HG02798 (cell line): ENCODE results near the gene SOX11.
A peak's percentile ranks its signal among the peaks of the same experiment; 100 is the strongest.

Experiments used
- ATAC-seq: cut with Tn5 transposase; IDR thresholded peaks from one replicate; pipeline ENCODE4 v1.9.1; 2021; ENCODE audit warnings: mild to moderate bottlenecking; ENCODE audit not compliant: unreplicated experiment, poor library complexity

The SOX11 gene

DNA sequence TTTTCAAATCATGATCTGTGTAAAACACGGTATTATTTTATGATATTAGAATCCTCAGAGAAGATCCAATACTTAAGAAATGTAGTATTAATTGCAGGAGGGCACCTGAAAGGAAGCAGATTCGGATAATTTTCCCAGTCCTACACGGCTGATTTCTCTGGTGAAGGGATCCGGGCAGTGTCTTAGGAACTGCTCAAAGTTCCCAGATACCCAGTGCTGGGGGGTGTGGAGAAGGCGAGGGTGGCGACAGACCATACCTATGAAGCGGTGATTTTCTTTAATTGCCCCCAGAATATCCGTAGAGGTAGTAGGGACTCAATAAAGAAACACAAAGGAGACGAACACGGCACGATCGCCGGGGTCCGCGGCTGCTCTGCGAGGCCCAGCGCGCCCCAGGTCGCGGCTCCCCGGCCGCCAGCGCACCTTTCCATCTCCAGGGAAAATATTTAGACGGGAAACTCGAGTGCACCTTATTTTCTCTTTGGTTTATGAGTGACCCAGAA, 1.4 kb upstream of the SOX11 start:
- no peak for ATAC-seq

DNA sequence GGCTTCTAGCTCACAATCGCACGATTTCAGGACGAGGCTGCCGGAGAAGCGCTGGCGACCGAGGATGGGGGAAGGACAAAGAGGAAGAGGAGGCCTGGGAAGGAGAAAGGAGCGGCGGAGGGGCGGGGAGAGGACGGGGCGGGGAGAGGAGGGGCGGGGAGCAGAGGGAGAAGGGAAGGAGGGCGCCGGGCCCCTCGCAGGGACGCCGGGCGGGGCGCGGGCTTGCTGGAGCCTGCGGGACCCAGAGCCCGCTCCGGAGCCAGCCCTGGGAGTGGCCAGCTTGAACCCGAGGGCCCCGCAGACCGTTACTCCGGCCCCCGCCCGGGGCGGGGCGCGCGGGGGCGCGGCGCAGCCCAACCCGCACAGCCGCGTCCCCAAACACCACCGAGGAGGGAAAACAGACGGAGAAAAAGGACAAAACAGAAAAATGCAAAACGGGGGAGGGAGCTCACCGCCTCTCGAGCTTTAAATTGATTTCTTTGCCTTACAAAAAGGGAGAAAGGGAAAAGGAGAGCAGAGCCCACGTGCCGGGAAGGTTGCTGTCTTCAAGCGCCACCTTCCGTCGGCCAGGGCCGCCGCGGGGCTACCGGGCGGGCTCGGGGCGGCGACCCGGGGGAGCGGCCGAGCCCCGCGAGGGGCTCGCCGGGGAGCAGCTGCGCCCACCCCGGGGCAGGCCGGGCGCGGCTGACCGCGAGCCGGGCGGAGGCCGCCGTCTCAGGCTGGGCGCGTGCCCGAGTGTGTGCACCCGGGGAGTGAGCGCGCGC, 781 bp upstream of the SOX11 start:
- no peak for ATAC-seq

DNA sequence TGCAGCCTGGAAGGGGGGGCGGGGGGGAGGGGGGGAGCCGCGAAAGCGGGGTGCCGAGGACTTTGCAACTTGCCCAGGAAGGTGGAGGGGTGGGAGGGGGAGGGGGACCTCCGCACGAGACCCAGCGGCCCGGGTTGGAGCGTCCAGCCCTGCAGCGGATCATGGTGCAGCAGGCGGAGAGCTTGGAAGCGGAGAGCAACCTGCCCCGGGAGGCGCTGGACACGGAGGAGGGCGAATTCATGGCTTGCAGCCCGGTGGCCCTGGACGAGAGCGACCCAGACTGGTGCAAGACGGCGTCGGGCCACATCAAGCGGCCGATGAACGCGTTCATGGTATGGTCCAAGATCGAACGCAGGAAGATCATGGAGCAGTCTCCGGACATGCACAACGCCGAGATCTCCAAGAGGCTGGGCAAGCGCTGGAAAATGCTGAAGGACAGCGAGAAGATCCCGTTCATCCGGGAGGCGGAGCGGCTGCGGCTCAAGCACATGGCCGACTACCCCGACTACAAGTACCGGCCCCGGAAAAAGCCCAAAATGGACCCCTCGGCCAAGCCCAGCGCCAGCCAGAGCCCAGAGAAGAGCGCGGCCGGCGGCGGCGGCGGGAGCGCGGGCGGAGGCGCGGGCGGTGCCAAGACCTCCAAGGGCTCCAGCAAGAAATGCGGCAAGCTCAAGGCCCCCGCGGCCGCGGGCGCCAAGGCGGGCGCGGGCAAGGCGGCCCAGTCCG, 540 bp downstream of the SOX11 start:
- ATAC-seq: no peak

DNA sequence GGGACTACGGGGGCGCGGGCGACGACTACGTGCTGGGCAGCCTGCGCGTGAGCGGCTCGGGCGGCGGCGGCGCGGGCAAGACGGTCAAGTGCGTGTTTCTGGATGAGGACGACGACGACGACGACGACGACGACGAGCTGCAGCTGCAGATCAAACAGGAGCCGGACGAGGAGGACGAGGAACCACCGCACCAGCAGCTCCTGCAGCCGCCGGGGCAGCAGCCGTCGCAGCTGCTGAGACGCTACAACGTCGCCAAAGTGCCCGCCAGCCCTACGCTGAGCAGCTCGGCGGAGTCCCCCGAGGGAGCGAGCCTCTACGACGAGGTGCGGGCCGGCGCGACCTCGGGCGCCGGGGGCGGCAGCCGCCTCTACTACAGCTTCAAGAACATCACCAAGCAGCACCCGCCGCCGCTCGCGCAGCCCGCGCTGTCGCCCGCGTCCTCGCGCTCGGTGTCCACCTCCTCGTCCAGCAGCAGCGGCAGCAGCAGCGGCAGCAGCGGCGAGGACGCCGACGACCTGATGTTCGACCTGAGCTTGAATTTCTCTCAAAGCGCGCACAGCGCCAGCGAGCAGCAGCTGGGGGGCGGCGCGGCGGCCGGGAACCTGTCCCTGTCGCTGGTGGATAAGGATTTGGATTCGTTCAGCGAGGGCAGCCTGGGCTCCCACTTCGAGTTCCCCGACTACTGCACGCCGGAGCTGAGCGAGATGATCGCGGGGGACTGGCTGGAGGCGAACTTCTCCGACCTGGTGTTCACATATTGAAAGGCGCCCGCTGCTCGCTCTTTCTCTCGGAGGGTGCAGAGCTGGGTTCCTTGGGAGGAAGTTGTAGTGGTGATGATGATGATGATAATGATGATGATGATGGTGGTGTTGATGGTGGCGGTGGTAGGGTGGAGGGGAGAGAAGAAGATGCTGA, 1.4 kb downstream of the SOX11 start:
- no peak for ATAC-seq

DNA sequence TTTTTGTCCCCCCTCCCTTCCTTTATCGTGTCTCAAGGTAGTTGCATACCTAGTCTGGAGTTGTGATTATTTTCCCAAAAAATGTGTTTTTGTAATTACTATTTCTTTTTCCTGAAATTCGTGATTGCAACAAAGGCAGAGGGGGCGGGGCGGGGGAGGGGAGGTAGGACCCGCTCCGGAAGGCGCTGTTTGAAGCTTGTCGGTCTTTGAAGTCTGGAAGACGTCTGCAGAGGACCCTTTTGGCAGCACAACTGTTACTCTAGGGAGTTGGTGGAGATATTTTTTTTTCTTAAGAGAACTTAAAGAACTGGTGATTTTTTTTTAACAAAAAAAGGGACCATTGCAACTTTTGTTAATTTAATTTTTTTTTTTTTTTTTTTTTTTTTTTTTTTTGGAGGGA, 2.1 kb downstream of the SOX11 start:
- ATAC-seq: no peak

DNA sequence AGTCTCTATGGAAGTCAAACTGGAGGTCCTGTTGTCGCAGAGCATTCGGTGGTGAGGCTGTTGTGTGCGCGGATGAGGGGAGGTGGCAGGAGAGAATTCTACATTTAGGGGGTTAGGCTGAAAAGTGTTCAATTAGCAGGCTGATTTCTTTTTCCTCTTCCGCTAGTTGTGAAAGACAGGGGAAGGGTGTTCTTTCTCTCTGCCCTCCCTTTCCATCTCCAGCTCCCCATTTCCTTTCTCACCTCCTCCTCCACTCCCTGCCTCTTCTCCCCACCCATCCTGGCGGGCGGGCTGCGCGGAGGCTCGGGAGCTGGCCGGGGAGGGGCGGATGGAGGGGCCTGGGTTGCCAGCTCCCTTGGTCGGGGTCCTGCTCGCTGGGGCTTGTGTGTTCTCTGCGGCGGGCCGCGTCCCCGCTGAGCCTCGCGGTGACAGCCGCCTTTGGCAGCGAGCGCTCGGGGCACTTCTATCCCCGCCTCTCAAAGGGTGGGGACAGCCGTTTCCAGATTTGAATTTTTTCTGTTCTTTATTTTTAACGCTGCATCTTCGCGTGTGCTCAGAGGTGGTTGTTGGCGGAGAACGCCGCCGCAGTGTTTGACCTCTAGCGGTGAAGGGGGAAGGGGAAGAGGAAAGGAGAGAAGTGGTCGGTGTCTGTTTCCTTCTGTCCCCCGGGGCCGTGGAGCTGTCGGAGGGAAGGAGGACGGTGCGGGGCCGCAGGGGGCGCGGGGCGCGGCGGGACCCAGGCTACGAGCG, 3.6 kb downstream of the SOX11 start:
- ATAC-seq: peak; percentile 63

DNA sequence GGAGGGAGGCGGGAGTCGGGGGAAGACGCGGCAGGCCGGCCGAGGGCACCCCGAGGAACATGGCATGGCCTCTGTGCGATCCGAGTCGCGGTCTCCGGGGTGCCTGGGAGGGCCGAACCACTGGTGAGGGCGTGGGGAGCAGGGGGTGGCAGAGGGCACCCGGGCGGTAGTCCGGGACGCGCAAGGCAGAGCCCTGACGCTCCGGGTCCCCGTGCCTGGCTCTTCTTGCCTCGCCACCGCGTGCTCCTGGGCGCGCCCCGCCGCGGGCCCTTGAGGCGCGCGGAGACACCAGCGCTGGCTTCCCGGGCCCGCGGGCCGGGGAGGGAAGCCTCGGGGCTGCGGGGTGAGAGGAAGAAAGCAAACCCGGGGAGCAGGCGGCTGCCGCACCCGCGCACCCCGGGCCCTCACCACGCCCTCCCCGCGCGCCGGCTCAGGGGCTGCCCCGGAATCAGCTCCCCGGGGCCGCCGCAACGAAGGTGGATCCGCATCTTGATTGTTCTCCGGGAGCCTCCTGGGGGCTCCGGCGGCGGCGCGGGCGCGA, 4.3 kb downstream of the SOX11 start:
- peak; percentile 42 for ATAC-seq

DNA sequence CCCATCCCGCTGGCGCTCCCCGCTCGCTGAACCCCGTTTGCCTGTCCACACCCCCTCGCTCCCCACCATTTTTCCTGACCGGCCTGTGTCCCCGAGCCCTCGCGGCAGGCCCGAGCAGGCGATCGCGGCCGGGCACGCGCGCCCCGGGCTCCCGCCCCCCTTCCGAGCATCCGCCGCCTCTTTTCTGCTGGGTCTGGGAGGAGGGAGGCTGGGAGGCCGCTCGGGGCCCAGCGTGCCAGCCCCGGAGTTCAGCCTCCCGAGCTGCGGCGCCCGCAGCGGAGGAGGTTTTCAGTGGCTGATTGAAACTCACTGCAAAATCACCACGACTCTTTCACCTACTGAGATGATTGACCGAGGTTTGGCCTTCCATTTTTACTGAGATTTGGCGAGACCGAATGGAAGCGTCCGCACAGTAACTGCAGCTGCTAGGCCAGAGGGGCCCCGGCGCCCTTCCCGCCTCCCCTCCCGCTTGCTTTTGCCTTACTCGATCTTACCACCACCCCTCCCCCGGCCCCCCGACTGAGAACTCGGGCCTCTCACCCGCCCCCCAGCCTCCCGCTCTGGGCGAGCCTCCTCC, 4.8 kb downstream of the SOX11 start:
- peak; percentile 55 for ATAC-seq

DNA sequence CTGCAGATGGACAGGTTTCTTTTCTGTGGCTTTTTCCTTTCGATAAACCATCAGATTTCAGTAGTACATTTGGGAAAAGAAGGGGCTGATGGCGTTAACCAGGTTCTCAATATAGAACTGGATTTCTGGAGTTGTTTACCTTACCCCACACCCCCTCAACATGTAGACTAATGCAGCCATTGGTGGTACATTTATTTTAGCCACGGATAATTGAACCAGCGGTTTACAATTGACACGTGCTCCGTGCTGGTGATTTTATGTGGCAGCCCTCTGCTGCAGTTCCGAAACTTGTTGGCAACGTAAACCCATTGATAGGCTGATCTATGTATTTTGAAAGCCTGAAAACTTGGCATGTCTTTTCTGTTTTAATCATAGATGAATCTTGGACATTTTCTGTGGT, 5.4 kb downstream of the SOX11 start:
- no peak for ATAC-seq

DNA sequence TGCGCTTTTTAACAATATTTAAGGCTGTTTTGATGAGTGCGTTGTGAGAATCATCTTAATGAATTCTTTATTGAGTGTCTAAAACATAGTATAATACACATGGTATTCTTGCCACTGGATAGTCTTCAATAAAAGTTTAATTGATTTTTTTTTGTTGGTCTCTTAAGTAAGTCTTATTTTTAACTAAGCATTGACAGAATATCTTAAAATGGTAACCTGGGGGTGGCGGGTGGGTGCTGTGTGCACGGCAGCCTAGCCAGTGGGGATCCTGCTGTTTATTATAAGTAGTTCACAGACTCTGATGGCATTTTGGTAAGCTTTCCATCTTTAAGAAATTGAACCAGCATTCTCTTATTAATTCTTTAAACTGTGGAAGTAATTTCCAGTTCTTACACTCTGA, 6.0 kb downstream of the SOX11 start:
- no peak for ATAC-seq

DNA sequence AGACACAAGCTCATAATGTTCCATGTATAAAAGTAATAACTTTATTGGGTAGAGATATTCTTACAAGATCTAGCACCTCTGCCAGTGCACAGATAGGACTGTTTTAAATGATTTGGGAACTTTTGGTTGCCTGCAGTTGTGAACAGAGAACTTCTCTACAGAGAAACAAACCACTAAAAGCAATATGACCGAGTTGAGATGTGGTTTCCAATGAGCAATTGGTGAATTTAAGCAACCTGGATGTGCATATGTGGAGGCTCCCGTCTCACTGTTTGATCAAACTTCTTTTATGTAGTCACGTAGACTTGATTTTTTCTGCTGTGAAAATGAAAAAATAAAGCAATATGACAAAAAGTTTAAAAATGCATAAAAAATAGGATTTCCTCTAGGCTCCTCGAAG, 7.8 kb downstream of the SOX11 start:
- ATAC-seq: no peak

DNA sequence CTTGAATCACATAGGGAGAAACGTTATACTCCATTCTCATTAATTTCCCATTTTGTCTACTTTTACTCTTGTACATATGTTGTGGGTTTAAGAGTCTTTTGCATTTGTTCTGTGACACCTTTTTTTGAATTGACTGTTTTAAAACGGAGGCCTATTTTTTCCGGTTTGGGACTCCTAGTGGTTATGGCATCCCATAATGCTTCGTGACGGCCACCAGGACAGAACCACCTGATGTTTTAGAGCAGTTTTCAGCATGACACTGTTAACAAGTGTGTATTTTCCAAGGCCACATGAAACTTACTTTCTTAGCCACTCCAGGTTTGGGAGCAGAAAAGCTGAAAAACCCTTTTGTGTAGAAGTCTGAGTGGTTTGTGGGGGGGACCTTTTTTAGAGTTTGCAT, 8.4 kb downstream of the SOX11 start:
- ATAC-seq: no peak

DNA sequence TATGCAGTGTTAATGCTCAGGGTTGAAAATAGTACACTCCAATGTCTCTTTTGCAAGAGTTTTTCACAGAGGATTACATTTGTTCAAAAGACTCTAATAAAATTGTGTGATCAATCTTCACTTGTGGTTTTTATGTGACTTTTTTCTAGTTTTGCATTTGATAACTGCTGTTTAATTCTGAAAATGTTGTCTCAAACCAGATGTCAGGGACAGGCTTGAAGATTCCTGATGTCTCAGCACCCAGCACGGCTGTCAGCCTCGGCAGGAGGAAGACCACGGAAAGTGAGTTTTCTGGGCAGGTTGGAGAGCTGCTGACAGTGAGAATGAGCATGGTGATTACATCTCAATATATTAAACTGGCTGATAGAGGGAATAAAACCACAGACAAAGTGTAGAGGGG, 9.1 kb downstream of the SOX11 start:
- ATAC-seq: no peak

DNA sequence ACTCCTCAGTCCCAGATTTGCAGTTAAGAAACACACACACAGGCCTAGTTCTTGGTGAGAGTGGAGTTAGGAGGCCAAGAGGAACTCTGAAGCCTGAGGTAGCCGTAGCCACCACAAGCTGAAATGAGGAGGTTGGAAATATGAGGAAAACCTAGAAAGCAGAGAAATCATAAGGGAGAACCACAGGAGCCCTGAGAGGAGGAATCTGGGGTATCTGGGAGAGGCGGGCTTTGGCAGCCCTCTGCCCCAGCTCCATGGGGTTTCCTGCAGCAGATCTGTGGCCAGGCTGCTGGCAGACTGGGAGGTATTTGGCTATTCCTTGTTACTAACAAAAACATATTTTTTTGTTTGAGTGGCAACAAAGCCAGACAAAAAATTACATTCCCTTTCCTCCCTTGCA, 11.0 kb downstream of the SOX11 start:
- ATAC-seq: no peak

DNA sequence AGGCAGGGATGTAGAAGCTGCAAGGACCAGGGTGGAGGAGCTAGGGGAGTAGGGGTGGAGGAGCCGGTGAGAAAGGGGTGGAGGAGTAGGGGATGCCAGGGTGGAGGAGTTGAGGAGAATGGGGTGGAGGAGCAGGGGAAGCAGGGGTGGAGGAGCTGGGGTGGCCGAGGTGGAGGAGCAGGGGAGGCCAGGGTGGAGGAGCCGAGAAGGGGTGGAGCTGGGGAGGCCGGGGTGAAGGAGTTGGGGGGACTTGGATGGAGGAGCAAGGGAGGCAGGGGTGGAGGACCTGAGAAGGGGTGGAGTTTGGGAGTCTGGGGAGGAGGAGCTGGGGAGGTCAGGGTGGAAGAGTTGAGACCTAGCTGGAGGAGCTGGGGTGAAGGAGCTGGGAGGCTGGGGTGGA, 13.3 kb downstream of the SOX11 start:
- ATAC-seq: no peak

DNA sequence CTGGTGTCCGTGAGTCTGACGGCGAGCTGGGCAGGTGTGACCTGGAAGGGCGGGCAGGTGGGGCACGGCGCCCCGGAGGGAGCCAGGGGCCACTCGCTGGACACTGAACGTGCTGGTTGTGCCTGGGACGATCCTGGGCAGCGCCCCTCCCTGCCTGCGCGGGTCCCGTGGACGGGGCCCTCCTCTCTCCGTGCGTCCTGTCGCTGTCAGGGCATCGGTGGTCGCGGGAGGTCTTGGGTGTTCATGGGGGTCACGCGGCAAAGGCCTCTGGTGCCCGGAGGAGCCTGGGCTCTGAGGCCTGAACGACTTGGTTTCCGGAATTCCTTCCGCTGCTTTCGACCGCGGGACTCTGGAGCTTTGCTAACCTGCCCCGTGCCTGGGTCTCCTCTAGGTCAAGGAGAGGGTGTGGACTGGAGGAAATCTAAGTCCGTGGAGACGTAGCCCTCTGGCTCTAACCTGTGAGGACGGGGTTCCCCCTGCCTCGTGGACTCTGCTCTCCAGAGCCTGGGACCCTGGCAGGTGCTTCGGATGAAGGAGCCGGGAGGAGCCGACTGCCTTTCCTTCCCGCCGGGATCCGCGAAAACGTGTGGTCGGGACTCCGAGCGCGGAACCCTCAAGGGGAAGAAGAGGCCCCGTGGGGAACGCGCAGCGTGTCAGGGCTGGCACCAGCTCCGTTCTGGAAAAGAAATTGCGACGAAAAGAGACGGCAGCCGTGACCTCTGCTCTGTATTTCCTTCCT, 14.7 kb downstream of the SOX11 start:
- no peak for ATAC-seq

DNA sequence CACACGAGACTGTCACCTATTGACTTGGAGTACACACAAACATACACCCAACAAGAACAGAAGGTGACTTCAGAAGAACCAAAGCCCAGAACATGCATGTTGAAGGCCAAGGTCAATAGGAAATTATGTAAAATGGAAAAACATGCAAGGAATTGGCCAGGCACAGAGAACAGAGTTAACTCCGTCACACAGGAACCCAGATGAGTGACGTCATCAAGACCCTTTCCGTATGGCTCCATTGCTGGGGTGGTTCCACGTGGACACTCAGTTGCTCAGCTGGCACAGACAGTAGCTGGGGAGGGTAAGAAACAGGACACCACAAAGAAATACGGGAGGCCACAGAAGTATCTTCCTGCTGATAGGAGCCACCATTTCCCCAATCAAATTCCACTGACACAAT, 18.4 kb downstream of the SOX11 start:
- ATAC-seq: no peak

DNA sequence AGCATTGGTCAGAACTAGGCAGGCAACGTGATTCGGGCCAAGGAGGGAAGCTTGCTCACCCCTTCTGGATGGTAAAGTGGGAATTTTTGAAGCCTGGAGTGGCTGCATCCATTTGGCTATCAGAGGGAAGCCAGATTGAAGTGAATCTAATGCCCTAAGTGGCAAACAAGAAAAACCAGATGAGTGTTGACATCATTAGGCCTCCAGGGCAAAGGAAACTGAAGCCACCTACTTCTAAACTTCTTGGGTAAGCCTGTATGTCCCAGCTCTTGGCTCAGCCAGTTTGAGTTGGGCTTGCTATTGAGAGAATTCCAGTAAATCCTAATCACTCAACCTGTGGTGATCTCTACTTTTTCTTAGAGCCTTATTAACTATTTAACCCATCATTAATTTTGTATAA, 20.9 kb downstream of the SOX11 start:
- ATAC-seq: no peak
